ENCODE measurements around the gene TECPR1. TPM values are rescaled to one million over a fixed set of nuclear protein-coding genes. Genes with fewer than 3 reads are reported as not detected.
A peak's percentile ranks its signal among the peaks of the same experiment; 100 is the strongest.

Gene TECPR1
- total RNA-seq, 1 experiment from 2014 or later: 13.9 TPM

GRCh38 chr7:98286701-98287485, 34.9 kb upstream of the TECPR1 start:
- no peaks in the 10 kb centered on the region; the same call in 1 of the 2 replicates for H3K4me1 ChIP-seq (ENCODE audit: insufficient read depth, low read length)
- H4K20me1 ChIP-seq (ENCODE audit: control insufficient read depth, insufficient read depth, insufficient read length): no peaks in the 10 kb centered on the region
- H3K27ac ChIP-seq (ENCODE audit: insufficient read length, low read depth, low read length): no peak overlapping the region

More at GRCh38 chr7:98286701-98287485, 34.9 kb upstream of the TECPR1 start:
- Mint-ChIP-seq H3K4me3 (0 out of 5 replicates have a peak overlapping the region, but pooled peaks of 1 of the 2 experiments have one; percentile 7), H3K27ac (peak overlapping the region; percentile 34 to 95 (median 86); a peak in 2 of 7 replicates), H3K36me3 (ENCODE audit: insufficient read depth in 1 of 3, low read depth in 3 of 3) (peaks cover 6 to 34% (median 28%) of the 10 kb centered on the region in 3 experiments), H3K9me3 (no peaks in the 10 kb centered on the region), H3K27me3 (ENCODE audit: low read depth) (no peaks in the 10 kb centered on the region), H3K4me1 (peaks cover 33 to 46% of the 10 kb centered on the region in 2 experiments)
- H2BK15ac ChIP-seq (ENCODE audit: low read depth, low read length): no peak overlapping the region
- H3K14ac ChIP-seq (ENCODE audit: insufficient read depth, low read length): no peak overlapping the region
- H4K8ac ChIP-seq (replicated peaks; ENCODE audit: insufficient read length, low read depth, low read length): no peak overlapping the region
- H3K79me1 ChIP-seq (ENCODE audit: insufficient read depth, low read depth, low read length, poor library complexity, severe bottlenecking): peaks cover 6% of the 10 kb centered on the region
- no peak overlapping the region for H4K91ac ChIP-seq (ENCODE audit: insufficient read length, low read depth, low read length)
- no peak overlapping the region for H3K23ac ChIP-seq (ENCODE audit: insufficient read length, low read depth, low read length)
- no peak overlapping the region for H2BK120ac ChIP-seq (ENCODE audit: low read depth, low read length, poor library complexity, severe bottlenecking)
- H3T11ph ChIP-seq (ENCODE audit: low read length): no peak overlapping the region
- peaks cover 2% of the 10 kb centered on the region; the same call in 1 of the 2 replicates for H3K79me2 ChIP-seq (ENCODE audit: insufficient read depth, low read length)
- peak; percentile 41 for DNase-seq
- H3K56ac ChIP-seq (ENCODE audit: insufficient read length, low read depth, low read length): no peak overlapping the region
- no peak overlapping the region for H3K4me2 ChIP-seq (ENCODE audit: insufficient read depth, insufficient read length, low read length)
- H2BK5ac ChIP-seq (ENCODE audit: insufficient read length, low read length): no peak overlapping the region
- H3K27me3 ChIP-seq (ENCODE audit: insufficient read depth, low read length): no peaks in the 10 kb centered on the region
- H2AK5ac ChIP-seq (ENCODE audit: insufficient read length, low read length): no peak overlapping the region
- H3K23me2 ChIP-seq (ENCODE audit: insufficient read length, low read depth, low read length, poor library complexity, severe bottlenecking): peaks cover 6% of the 10 kb centered on the region
- no peak overlapping the region for H2AFZ ChIP-seq (ENCODE audit: low read length)
- H3K9ac ChIP-seq (ENCODE audit: extremely low read depth, insufficient read length, low read length): no peak overlapping the region
- no peaks in the 10 kb centered on the region for H3K9me3 ChIP-seq (ENCODE audit: control insufficient read depth, low read depth, low read length)
- no peak overlapping the region for H3K4ac ChIP-seq (ENCODE audit: low read depth, low read length)
- TF ChIP-seq CTCF (conservative IDR thresholded peaks at IDR 0.05): no peak
- no CpG with 5 or more reads among the region's 21 CpGs for WGBS (ENCODE audit: extremely low coverage, insufficient read length, low lambda C conversion rate)
- H2BK12ac ChIP-seq (ENCODE audit: insufficient read length, low read depth, low read length): no peak overlapping the region
- no peak overlapping the region for H2BK20ac ChIP-seq (ENCODE audit: low read depth, low read length, poor library complexity, severe bottlenecking)
- no peak overlapping the region for H4K5ac ChIP-seq (ENCODE audit: insufficient read length, low read depth, low read length)
- no peak overlapping the region for H3K18ac ChIP-seq (ENCODE audit: insufficient read length, low read depth, low read length)
